Activated T-cell treated with anti-CD3 and anti-CD28 coated beads, Interleukin-2, amount 50 U/mL, for 72 hours (primary cell): Measurements from ENCODE around the gene CSTPP1. TPM values are rescaled to one million over a fixed set of nuclear protein-coding genes. Genes with fewer than 3 reads are reported as not detected.
A peak's percentile ranks its signal among the peaks of the same experiment; 100 is the strongest.

Source experiments
- ATAC-seq, 2 donors: fragments of 150-1000 bp; cut with Tn5 transposase; replicated peaks in 1 of 2; 2 replicates each; pipeline ENCODE4 v1.10.0; 2021; ENCODE audit warnings: moderate library complexity in 2 of 2, mild to moderate bottlenecking in 1 of 2
- DNase-seq, 2 donors: peaks; one replicate each; pipeline ENCODE4 v3.0.0; 2021 to 2022; ENCODE audit warnings: mixed read lengths in 1 of 2
- H3K27ac Mint-ChIP-seq: one replicate; pipeline ENCODE4 v1.8.0; 2022; ENCODE audit warnings: mild to moderate bottlenecking, moderate library complexity, mixed read lengths
- H3K27me3 Mint-ChIP-seq: one replicate; pipeline ENCODE4 v1.8.0; 2022; ENCODE audit warnings: low read depth, mixed read lengths
- H3K36me3 Mint-ChIP-seq, 2 donors: one replicate each; pipeline ENCODE4 v1.8.0; 2022; ENCODE audit warnings: mixed read lengths in 2 of 2, mild to moderate bottlenecking in 1 of 2; ENCODE audit not compliant: insufficient read depth in 2 of 2
- H3K4me1 Mint-ChIP-seq: one replicate; pipeline ENCODE4 v1.8.0; 2022; ENCODE audit warnings: low read depth, mixed read lengths
- H3K4me3 Mint-ChIP-seq, 2 donors: one replicate each; pipeline ENCODE4 v1.8.0; 2022; ENCODE audit warnings: mild to moderate bottlenecking in 2 of 2, mixed read lengths in 2 of 2, moderate library complexity in 2 of 2
- H3K9me3 Mint-ChIP-seq, 2 donors: one replicate each; pipeline ENCODE4 v1.8.0; 2022; ENCODE audit warnings: mixed read lengths in 2 of 2
- total RNA-seq, 2 donors: library from RNA; stranded (reverse); gene quantifications; one replicate each; pipeline ENCODE4 v1.2.3, GENCODE V29; 2022

The CSTPP1 gene
- 10 to 100 TPM; 20.4 to 21.2 TPM for total RNA-seq

- ATAC-seq: peak; percentile 100
- Mint-ChIP-seq H3K27me3 (peaks cover 7% of the 10 kb centered on the region), H3K4me1 (peaks cover 19% of the 10 kb centered on the region), H3K4me3 (peak within 1 kb of the TSS; percentile 82 to 98), H3K9me3 (peaks cover 0 to 2% of the 10 kb centered on the region in 2 donors), H3K36me3 (peaks cover 0 to 2% of the 10 kb centered on the region in 2 donors), H3K27ac (peak within 1 kb of the TSS; percentile 64)
- DNase-seq: peak; percentile 96
Measured at GRCh38 chr11:46936138-46937110, at the start of gene CSTPP1. TSS of gene CSTPP1 (plus strand) at chr11:46936761. CDS start at chr11:46936806, 45 bp downstream.

- Mint-ChIP-seq H3K4me1 (no peaks in the 10 kb centered on the region), H3K9me3 (no peaks in the 10 kb centered on the region), H3K4me3 (no peak overlapping the region), H3K27ac (no peak overlapping the region), H3K36me3 (no peaks in the 10 kb centered on the region), H3K27me3 (peaks cover 5% of the 10 kb centered on the region)
- ATAC-seq: no peak
- DNase-seq: no peak
Measured at GRCh38 chr11:46888636-46889035, 47.9 kb upstream of the CSTPP1 start.

- Mint-ChIP-seq H3K27me3 (peaks cover 5% of the 10 kb centered on the region), H3K36me3 (no peaks in the 10 kb centered on the region)
- ATAC-seq: no peak
Measured at GRCh38 chr11:46889251-46889650, 47.3 kb upstream of the CSTPP1 start.

GRCh38 chr11:46889689-46890475 is 46.7 kb upstream of the CSTPP1 start:
- ATAC-seq (peak; percentile 85 to 87), DNase-seq (peak; percentile 74 to 80)
- Mint-ChIP-seq H3K27ac (no peak overlapping the region), H3K9me3 (no peaks in the 10 kb centered on the region), H3K27me3 (peaks cover 5% of the 10 kb centered on the region), H3K4me1 (no peaks in the 10 kb centered on the region), H3K36me3 (no peaks in the 10 kb centered on the region), H3K4me3 (no peak overlapping the region)

More at GRCh38 chr11:46889251-46889650, 47.3 kb upstream of the CSTPP1 start:
- no peak overlapping the region for H3K27ac Mint-ChIP-seq
- H3K4me1 Mint-ChIP-seq: no peaks in the 10 kb centered on the region
- H3K9me3 Mint-ChIP-seq: no peaks in the 10 kb centered on the region
- H3K4me3 Mint-ChIP-seq: no peak overlapping the region
- no peak for DNase-seq

- Mint-ChIP-seq H3K27me3 (peaks cover 5% of the 10 kb centered on the region), H3K9me3 (no peaks in the 10 kb centered on the region), H3K36me3 (no peaks in the 10 kb centered on the region), H3K4me1 (no peaks in the 10 kb centered on the region), H3K27ac (no peak overlapping the region), H3K4me3 (no peak overlapping the region)
- DNase-seq: no peak
- ATAC-seq: no peak
Measured at GRCh38 chr11:46890665-46891064, 45.9 kb upstream of the CSTPP1 start.

GRCh38 chr11:46892109-46892508 is 44.5 kb upstream of the CSTPP1 start:
- Mint-ChIP-seq H3K27ac (no peak overlapping the region), H3K4me3 (no peak overlapping the region), H3K27me3 (peaks cover 5% of the 10 kb centered on the region), H3K4me1 (no peaks in the 10 kb centered on the region), H3K36me3 (no peaks in the 10 kb centered on the region), H3K9me3 (no peaks in the 10 kb centered on the region)
- ATAC-seq (no peak), DNase-seq (no peak)

GRCh38 chr11:46892838-46893237 is 43.7 kb upstream of the CSTPP1 start:
- peaks cover 5% of the 10 kb centered on the region for H3K27me3 Mint-ChIP-seq
- ATAC-seq: no peak
- no peaks in the 10 kb centered on the region for H3K4me1 Mint-ChIP-seq
- no peaks in the 10 kb centered on the region for H3K36me3 Mint-ChIP-seq
- no peak overlapping the region for H3K27ac Mint-ChIP-seq
- H3K4me3 Mint-ChIP-seq: no peak overlapping the region
- no peaks in the 10 kb centered on the region for H3K9me3 Mint-ChIP-seq
- no peak for DNase-seq

- H3K4me3 Mint-ChIP-seq: no peak overlapping the region
- H3K27me3 Mint-ChIP-seq: peaks cover under 1% of the 10 kb centered on the region
- H3K36me3 Mint-ChIP-seq: no peaks in the 10 kb centered on the region
- H3K4me1 Mint-ChIP-seq: no peaks in the 10 kb centered on the region
- no peak overlapping the region for H3K27ac Mint-ChIP-seq
- no peaks in the 10 kb centered on the region for H3K9me3 Mint-ChIP-seq
- ATAC-seq (no peak), DNase-seq (no peak)
Measured at GRCh38 chr11:46894506-46894905, 42.1 kb upstream of the CSTPP1 start.

GRCh38 chr11:46894961-46895360 is 41.6 kb upstream of the CSTPP1 start:
- H3K4me1 Mint-ChIP-seq: no peaks in the 10 kb centered on the region
- H3K36me3 Mint-ChIP-seq: no peaks in the 10 kb centered on the region
- H3K27ac Mint-ChIP-seq: no peak overlapping the region
- no peak for DNase-seq
- no peak for ATAC-seq
- no peaks in the 10 kb centered on the region for H3K27me3 Mint-ChIP-seq
- H3K4me3 Mint-ChIP-seq: no peak overlapping the region
- no peaks in the 10 kb centered on the region for H3K9me3 Mint-ChIP-seq

- H3K9me3 Mint-ChIP-seq: no peaks in the 10 kb centered on the region
- no peak overlapping the region for H3K4me3 Mint-ChIP-seq
- no peak overlapping the region for H3K27ac Mint-ChIP-seq
- H3K27me3 Mint-ChIP-seq: no peaks in the 10 kb centered on the region
- no peaks in the 10 kb centered on the region for H3K36me3 Mint-ChIP-seq
- no peak for ATAC-seq
- no peaks in the 10 kb centered on the region for H3K4me1 Mint-ChIP-seq
- DNase-seq: no peak
Measured at GRCh38 chr11:46895821-46896220, 40.7 kb upstream of the CSTPP1 start.

GRCh38 chr11:46896719-46897406 is 39.7 kb upstream of the CSTPP1 start:
- no peak for DNase-seq
- Mint-ChIP-seq H3K36me3 (no peaks in the 10 kb centered on the region), H3K4me1 (no peaks in the 10 kb centered on the region), H3K27me3 (no peaks in the 10 kb centered on the region), H3K27ac (no peak overlapping the region), H3K4me3 (no peak overlapping the region), H3K9me3 (no peaks in the 10 kb centered on the region)
- ATAC-seq: peak in 1 of 2 donors; percentile 38

- no peaks in the 10 kb centered on the region for H3K36me3 Mint-ChIP-seq
Measured at GRCh38 chr11:46898396-46899095, 38.0 kb upstream of the CSTPP1 start.

More at GRCh38 chr11:46898396-46899095, 38.0 kb upstream of the CSTPP1 start:
- no peak for DNase-seq
- no peaks in the 10 kb centered on the region for H3K4me1 Mint-ChIP-seq
- H3K4me3 Mint-ChIP-seq: no peak overlapping the region
- no peak for ATAC-seq
- H3K27me3 Mint-ChIP-seq: no peaks in the 10 kb centered on the region
- H3K9me3 Mint-ChIP-seq: no peaks in the 10 kb centered on the region
- no peak overlapping the region for H3K27ac Mint-ChIP-seq
